Prostate gland (tissue), 2 donors: ENCODE results near the gene HOMEZ.

ENCODE experiments used
- CTCF ChIP-seq, 4 experiments: fragments of 200-600 bp in 2 of 4; fragments of 450-650 bp in 2 of 4; sonication (generic) in 2 of 4; IDR thresholded peaks; 1 replicate in 3 of 4; 2 replicates in 1 of 4; pipeline ENCODE4 v1.5.1; 2016 to 2019; ENCODE audit warnings: antibody characterized with exemption in 4 of 4, mild to moderate bottlenecking in 2 of 4, moderate library complexity in 2 of 4
- POLR2A ChIP-seq: fragments of 450-650 bp; IDR thresholded peaks from one replicate; pipeline ENCODE4 v1.6.1; 2016; ENCODE audit warnings: antibody characterized with exemption, mild to moderate bottlenecking
- POLR2AphosphoS5 ChIP-seq: sonication (generic); formaldehyde crosslinking; IDR thresholded peaks from one replicate; pipeline ENCODE4 v1.6.1; 2017; ENCODE audit warnings: antibody characterized with exemption

- TF ChIP-seq CTCF (IDR thresholded peaks at IDR 0.05) (no peak), POLR2A (no peak), POLR2AphosphoS5 (no peak)
Observed at GRCh38 chr14:23310546-23310945, 24.6 kb upstream of the HOMEZ start.
